Pulmonary artery endothelial cell (primary cell): ENCODE results near the gene TTLL11. TPM values are rescaled to one million over a fixed set of nuclear protein-coding genes. Genes with fewer than 3 reads are reported as not detected.

Source experiments
- DNase-seq: peaks from one replicate; pipeline ENCODE4 v3.0.0-alpha.2; 2011; ENCODE audit warnings: low read depth, low spot score
- total RNA-seq: library from RNA; depleted of rRNA; stranded (reverse); fragments of >200 nt; gene quantifications from 2 replicates; pipeline ENCODE4 v1.2.3, GENCODE V29; 2014

TTLL11 gene
- total RNA-seq, 1 donor from 2014 or later = 1.8 TPM

GRCh38 chr9:121857928-121858327 is 235.2 kb downstream of the TTLL11 start:
- DNase-seq = no peak

GRCh38 chr9:121855476-121855875 is 237.6 kb downstream of the TTLL11 start:
- DNase-seq = no peak

GRCh38 chr9:121853617-121854395 is 239.3 kb downstream of the TTLL11 start:
- DNase-seq = no peak

GRCh38 chr9:121852651-121853616 is 240.2 kb downstream of the TTLL11 start:
- DNase-seq = no peak

- no peak for DNase-seq
Measured at GRCh38 chr9:121852241-121852640, 240.9 kb downstream of the TTLL11 start.

- DNase-seq = no peak
Measured at GRCh38 chr9:121851641-121852091, 241.4 kb downstream of the TTLL11 start.

- no peak for DNase-seq
Measured at GRCh38 chr9:121850366-121850765, 242.7 kb downstream of the TTLL11 start.

GRCh38 chr9:121849554-121849953 is 243.6 kb downstream of the TTLL11 start:
- no peak for DNase-seq

GRCh38 chr9:121844562-121844961 is 248.5 kb downstream of the TTLL11 start:
- no peak for DNase-seq

- peak; percentile 79 for DNase-seq
Measured at GRCh38 chr9:121844098-121844497, 249.0 kb downstream of the TTLL11 start.

GRCh38 chr9:121842612-121842978 is 250.5 kb downstream of the TTLL11 start:
- no peak for DNase-seq

GRCh38 chr9:121841771-121842611 is 251.1 kb downstream of the TTLL11 start:
- no peak for DNase-seq

GRCh38 chr9:121840838-121841760 is 252.0 kb downstream of the TTLL11 start:
- no peak for DNase-seq

- DNase-seq = no peak
Measured at GRCh38 chr9:121839726-121840500, 253.2 kb downstream of the TTLL11 start.

- no peak for DNase-seq
Measured at GRCh38 chr9:121838746-121839669, 254.1 kb downstream of the TTLL11 start.

- no peak for DNase-seq
Measured at GRCh38 chr9:121837113-121837961, 255.8 kb downstream of the TTLL11 start.

GRCh38 chr9:121836366-121836885 is 256.7 kb downstream of the TTLL11 start:
- no peak for DNase-seq
